Keratinocyte (primary cell): ENCODE data around the gene PRELID1. TPM values are rescaled to one million over a fixed set of nuclear protein-coding genes. Genes with fewer than 3 reads are reported as not detected.
A peak's percentile ranks its signal among the peaks of the same experiment; 100 is the strongest.

Experiments
- DNase-seq: peaks from one replicate; pipeline ENCODE4 v3.0.0-alpha.2; 2011; ENCODE audit warnings: low read depth, missing footprints, low spot score
- FAIRE-seq: peaks from 2 replicates; lab custom pipeline; 2011; peaks lifted over from hg19 to GRCh38; lab: Jason Lieb, UNC
- H2AFZ ChIP-seq: 2 replicates; pipeline ENCODE4 v1.6.0; 2012; ENCODE audit warnings: low read length, control low read depth, inconsistent platforms; ENCODE audit not compliant: control insufficient read depth
- H3K27ac ChIP-seq: 2 replicates; pipeline ENCODE4 v1.5.1; 2011; ENCODE audit warnings: low read length; ENCODE audit not compliant: control insufficient read depth, insufficient read depth
- H3K27me3 ChIP-seq: 3 replicates; pipeline ENCODE4 v1.6.0; 2011; ENCODE audit warnings: low read length; ENCODE audit not compliant: control insufficient read depth, insufficient read depth; ENCODE audit errors: extremely low read depth
- H3K36me3 ChIP-seq, 2 experiments: 2 replicates in 1 of 2; 3 replicates in 1 of 2; pipeline ENCODE4 v1.5.1; 2011; ENCODE audit warnings: low read length in 2 of 2, mild to moderate bottlenecking in 1 of 2; ENCODE audit not compliant: control insufficient read depth in 2 of 2, insufficient read depth in 2 of 2; ENCODE audit errors: extremely low read depth in 1 of 2
- H3K4me1 ChIP-seq: 3 replicates; pipeline ENCODE4 v1.5.1; 2011; ENCODE audit warnings: low read length; ENCODE audit not compliant: control insufficient read depth, insufficient read depth; ENCODE audit errors: extremely low read depth
- H3K4me2 ChIP-seq: 3 replicates; pipeline ENCODE4 v1.6.0; 2011; ENCODE audit warnings: low read depth, low read length; ENCODE audit not compliant: control insufficient read depth, insufficient read depth; ENCODE audit errors: extremely low read depth
- H3K4me3 ChIP-seq, 3 experiments: fragments of 200-600 bp in 1 of 3; sonication (generic) in 1 of 3; 2 replicates in 2 of 3; 3 replicates in 1 of 3; pipeline ENCODE4 v1.5.1; 2011 to 2016; ENCODE audit warnings: low read length in 3 of 3, mild to moderate bottlenecking in 3 of 3, control low read depth in 2 of 3, inconsistent platforms in 1 of 3, low read depth in 1 of 3, mixed read lengths in 1 of 3, mixed run types in 1 of 3, moderate library complexity in 1 of 3; ENCODE audit not compliant: control insufficient read depth in 2 of 3, insufficient read depth in 2 of 3; ENCODE audit errors: extremely low read depth in 1 of 3
- H3K79me2 ChIP-seq: 2 replicates; pipeline ENCODE4 v1.6.0; 2012; ENCODE audit warnings: low read length; ENCODE audit not compliant: control insufficient read depth, insufficient read depth
- H3K9ac ChIP-seq: 3 replicates; pipeline ENCODE4 v1.6.0; 2011; ENCODE audit warnings: low read length; ENCODE audit not compliant: control insufficient read depth, insufficient read depth; ENCODE audit errors: extremely low read depth
- H3K9me1 ChIP-seq: 3 replicates; pipeline ENCODE4 v1.6.0; 2011; ENCODE audit warnings: low read length; ENCODE audit not compliant: control insufficient read depth, insufficient read depth; ENCODE audit errors: extremely low read depth
- H3K9me3 ChIP-seq: 2 replicates; pipeline ENCODE4 v1.5.1; 2012; ENCODE audit warnings: low read depth, low read length; ENCODE audit not compliant: control insufficient read depth
- H4K20me1 ChIP-seq: 3 replicates; pipeline ENCODE4 v1.6.0; 2011; ENCODE audit warnings: low read length; ENCODE audit not compliant: control insufficient read depth, insufficient read depth; ENCODE audit errors: extremely low read depth
- CTCF ChIP-seq, 3 experiments: IDR thresholded peaks in 1 of 3; conservative IDR thresholded peaks in 1 of 3; optimal IDR thresholded peaks in 1 of 3; 2 replicates in 2 of 3; 3 replicates in 1 of 3; pipeline versions ENCODE3 to v1.5.1; 2011; ENCODE audit warnings: low read length in 3 of 3, mild to moderate bottlenecking in 3 of 3, moderate library complexity in 2 of 3, control low read depth in 1 of 3, inconsistent platforms in 1 of 3; ENCODE audit not compliant: insufficient read depth in 2 of 3; ENCODE audit errors: extremely low read depth in 1 of 3
- EZH2 ChIP-seq: IDR thresholded peaks from one replicate; pipeline ENCODE4 v1.6.1; 2012; ENCODE audit warnings: inconsistent platforms, mild to moderate bottlenecking, low read length, moderate library complexity
- dilution Hi-C: fragments of 300-500 bp; cut with MboI; formaldehyde crosslinking; loops from one replicate; pipeline ENCODE4 v1.7.0; 2020; ENCODE audit warnings: low sequenced_read_pairs; ENCODE audit not compliant: extremely low pct_ligation_motif_present
- polyA plus RNA-seq, 5 experiments: library from polyadenylated mRNA; depleted of rRNA in 3 of 5; stranded (reverse) in 3 of 5; stranded (forward) in 1 of 5; unstranded in 1 of 5; fragments of >200 nt; gene quantifications; 1 replicate in 1 of 5; 2 replicates in 3 of 5; 3 replicates in 1 of 5; pipeline versions ENCODE4 v1.2.1 to v1.2.3, GENCODE V29; 2011 to 2012; ENCODE audit warnings: missing spikeins in 2 of 5, low read depth in 1 of 5, low replicate concordance in 1 of 5

The PRELID1 gene
- polyA plus RNA-seq, 1 donor (not counting 4 experiments of a cell fraction or from before 2014, with no cell fraction given): 245 TPM

- FAIRE-seq (no peak), DNase-seq (no peak)
- Histone ChIP-seq H3K9ac (no peak overlapping the region), H3K4me1 (peaks cover 14% of the 10 kb centered on the region), H3K27ac (no peak overlapping the region), H3K36me3 (peaks cover 6 to 25% of the 10 kb centered on the region in 2 experiments), H3K9me1 (no peaks in the 10 kb centered on the region), H3K4me3 (no peak overlapping the region), H2AFZ (no peak overlapping the region), H3K9me3 (no peaks in the 10 kb centered on the region), H3K79me2 (no peaks in the 10 kb centered on the region), H3K4me2 (no peak overlapping the region), H3K27me3 (no peaks in the 10 kb centered on the region), H4K20me1 (no peaks in the 10 kb centered on the region)
- TF ChIP-seq EZH2 (no peak), CTCF (optimal IDR thresholded peaks at IDR 0.05 in 1 of 3, IDR thresholded peaks at IDR 0.05 in 1 of 3, conservative IDR thresholded peaks at IDR 0.05 in 1 of 3; ENCODE audit: extremely low read depth in 1 of 3, insufficient read depth in 2 of 3, low read length in 3 of 3) (no peak)
- dilution Hi-C loops: no loop called here
Observed at GRCh38 chr5:177265395-177265794, 38.2 kb upstream of the PRELID1 start.

- H3K9me3 ChIP-seq: no peaks in the 10 kb centered on the region
- no peaks in the 10 kb centered on the region for H3K79me2 ChIP-seq
- no peaks in the 10 kb centered on the region for H3K9me1 ChIP-seq
- no peak overlapping the region for H3K27ac ChIP-seq
- TF ChIP-seq EZH2 (no peak), CTCF (optimal IDR thresholded peaks at IDR 0.05 in 1 of 3, IDR thresholded peaks at IDR 0.05 in 1 of 3, conservative IDR thresholded peaks at IDR 0.05 in 1 of 3; ENCODE audit: extremely low read depth in 1 of 3, insufficient read depth in 2 of 3, low read length in 3 of 3) (no peak)
- peaks cover 23% of the 10 kb centered on the region for H3K4me1 ChIP-seq
- dilution Hi-C loops: no loop called here
- no peak overlapping the region for H3K9ac ChIP-seq
- DNase-seq (no peak), FAIRE-seq (no peak)
- no peak overlapping the region for H3K4me3 ChIP-seq
- H3K4me2 ChIP-seq: peak overlapping the region; percentile 46
- no peaks in the 10 kb centered on the region for H3K27me3 ChIP-seq
- H3K36me3 ChIP-seq: peaks cover 10 to 28% of the 10 kb centered on the region in 2 experiments
- no peak overlapping the region for H2AFZ ChIP-seq
- H4K20me1 ChIP-seq: no peaks in the 10 kb centered on the region
Observed at GRCh38 chr5:177269232-177269895, 34.2 kb upstream of the PRELID1 start.
